NCI-H2227 treated with DMSO at 0.1 percent for 48 hours (cell line): Measurements from ENCODE around the gene LRRC46.

Source experiments
- DNase-seq: peaks from one replicate; lab custom pipeline; 2025; lab: John Stamatoyannopoulos, UW

Gene LRRC46

GRCh38 chr17:47830396-47831002 is 971 bp upstream of the LRRC46 start:
- DNase-seq, result no peak

DNA sequence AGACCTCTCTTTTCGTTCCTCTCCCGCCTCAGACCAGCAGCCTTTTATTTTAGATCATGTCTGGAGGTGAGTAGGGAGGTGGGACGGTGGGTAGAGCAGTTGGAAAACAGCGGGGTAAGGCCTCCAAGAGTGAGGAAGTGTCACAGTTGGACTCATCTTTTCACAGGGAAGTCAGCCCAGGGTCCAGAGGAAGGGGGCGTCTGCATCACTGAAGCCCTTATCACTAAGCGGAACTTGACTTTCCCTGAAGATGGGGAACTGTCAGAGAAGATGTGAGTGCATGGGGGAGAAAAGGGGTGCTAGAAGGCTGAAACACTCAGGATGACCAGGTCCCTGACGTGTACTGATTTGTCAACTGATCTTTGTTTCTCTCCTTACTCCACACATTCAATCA is 461 bp downstream of the LRRC46 start:
- no peak for DNase-seq

DNA sequence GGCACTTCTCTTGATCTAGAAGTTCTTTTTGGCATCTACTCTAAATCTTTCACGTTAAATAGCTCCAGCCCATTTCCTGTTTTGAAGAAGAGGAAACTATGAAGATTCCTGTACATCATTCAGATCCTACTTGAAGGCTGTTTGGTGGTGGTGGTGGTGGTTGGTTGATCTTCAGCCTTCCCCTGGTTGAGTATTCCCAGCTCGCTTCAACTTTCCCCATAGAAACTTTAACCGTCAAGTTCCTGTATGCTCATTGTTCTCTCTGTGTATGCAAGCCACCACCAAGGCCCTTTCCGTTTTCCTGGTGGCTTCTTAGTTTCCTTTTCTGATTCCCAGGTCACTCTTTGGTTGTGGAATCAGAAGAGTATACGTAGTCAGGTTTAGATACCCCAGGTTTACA is 3.3 kb downstream of the LRRC46 start:
- no peak for DNase-seq

- no peak for DNase-seq
Observed at GRCh38 chr17:47836601-47837000, 5.1 kb downstream of the LRRC46 start.

- no peak for DNase-seq
Observed at GRCh38 chr17:47837401-47838039, 6.0 kb downstream of the LRRC46 start.

- no peak for DNase-seq
Observed at GRCh38 chr17:47838636-47839035, 7.2 kb downstream of the LRRC46 start.

DNA sequence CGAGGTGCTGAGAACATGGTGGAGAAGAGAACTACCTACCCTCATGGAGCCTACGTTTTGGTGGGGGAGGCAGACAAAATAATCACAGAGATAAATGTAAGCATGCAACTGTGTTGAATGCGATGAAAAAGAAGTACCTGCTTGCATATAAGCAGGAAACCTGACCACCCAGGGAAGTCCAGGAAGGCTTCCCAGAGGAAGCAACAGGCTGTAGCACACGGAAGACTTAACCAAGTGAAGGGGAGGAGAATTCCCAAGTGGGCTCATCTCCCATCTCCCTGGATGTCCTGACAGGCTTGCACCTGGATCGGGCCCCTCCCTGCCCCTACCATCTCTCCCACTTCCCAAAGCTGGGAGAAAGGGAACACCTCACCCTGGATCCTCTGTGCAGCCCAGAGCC is 7.6 kb downstream of the LRRC46 start:
- no peak for DNase-seq

- no peak for DNase-seq
Observed at GRCh38 chr17:47840001-47840741, 8.7 kb downstream of the LRRC46 start.

GRCh38 chr17:47840742-47841487 is 9.4 kb downstream of the LRRC46 start, which contains the start of gene SCRN2:
TSS of gene SCRN2 (minus strand) at chr17:47841273. CDS start at chr17:47840843, 430 bp downstream.
- DNase-seq, result peak; percentile 48

DNA sequence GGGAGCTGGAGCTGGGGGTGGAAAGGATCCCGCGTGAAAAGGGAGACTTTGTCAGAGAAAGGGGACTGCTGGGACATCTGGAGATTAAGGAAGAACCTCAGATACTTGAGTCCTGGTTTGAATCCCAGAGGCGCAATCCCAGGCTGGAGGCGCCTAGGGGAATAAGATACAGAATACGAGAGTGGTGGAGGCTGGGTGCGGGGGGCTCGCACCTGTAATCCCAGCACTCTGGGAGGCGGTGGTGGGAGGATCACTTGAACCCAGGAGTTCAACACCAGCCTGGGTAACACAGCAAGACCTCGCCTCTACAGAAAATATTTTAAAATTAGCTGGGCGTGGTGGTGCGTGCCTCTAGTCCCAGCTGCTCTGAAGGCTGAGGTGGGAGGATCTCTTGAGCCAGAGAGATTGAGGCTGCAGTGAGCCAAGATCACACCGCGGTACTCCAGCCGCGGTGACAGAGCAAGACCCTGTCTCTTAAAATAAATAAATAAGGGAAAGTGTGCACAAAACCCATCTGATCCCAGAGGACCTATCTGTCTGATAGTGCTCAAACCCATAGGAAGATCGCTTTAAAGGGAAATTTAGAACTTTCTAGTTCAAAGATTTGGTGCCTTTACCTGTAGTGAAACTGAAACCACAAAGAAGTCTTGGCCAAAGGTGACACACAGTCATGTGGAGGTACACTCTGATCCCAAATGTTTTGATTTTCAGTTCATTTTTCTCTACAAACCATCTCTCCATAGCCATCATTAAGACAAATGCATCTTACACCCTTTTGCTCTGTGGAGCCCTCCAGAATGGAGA is 10.2 kb downstream of the LRRC46 start:
- no peak for DNase-seq

DNA sequence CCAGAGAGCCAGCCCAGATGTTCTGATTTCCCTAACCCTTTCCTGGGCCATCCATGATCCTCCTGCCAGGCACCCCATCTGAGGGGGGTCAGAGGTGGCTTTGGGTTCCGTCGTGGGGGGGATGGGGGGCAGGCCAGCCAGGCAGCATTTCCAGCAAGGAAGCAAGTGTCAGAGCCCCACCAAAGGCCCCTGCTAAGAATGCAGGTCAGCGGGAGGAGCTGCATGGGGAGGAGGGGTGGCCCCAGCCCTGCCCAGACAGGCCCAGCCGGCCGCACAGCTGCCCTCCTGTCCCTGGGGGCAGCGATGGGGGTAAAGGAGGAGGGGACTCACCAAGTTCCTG is 11.9 kb downstream of the LRRC46 start:
- DNase-seq, result no peak

DNA sequence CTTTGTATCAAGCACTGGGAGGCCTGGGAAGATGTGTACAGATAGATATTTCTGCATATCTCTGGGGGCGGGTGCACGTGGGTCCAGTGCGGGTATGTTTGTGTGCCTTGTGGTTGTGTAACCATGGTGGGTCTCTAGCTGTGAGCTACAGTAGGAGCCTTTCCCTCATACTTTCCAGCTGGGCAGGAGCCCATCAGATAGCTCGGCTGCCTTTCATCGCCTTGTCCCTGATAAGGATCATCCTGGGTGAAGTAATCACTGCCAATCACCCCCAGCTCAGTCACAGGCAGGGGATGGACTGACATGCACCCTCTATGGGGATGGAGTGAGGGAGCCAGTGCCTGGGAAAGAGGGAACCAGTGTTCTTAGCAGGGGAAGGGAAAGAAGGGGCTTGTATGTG is 12.8 kb downstream of the LRRC46 start:
- no peak for DNase-seq

DNA sequence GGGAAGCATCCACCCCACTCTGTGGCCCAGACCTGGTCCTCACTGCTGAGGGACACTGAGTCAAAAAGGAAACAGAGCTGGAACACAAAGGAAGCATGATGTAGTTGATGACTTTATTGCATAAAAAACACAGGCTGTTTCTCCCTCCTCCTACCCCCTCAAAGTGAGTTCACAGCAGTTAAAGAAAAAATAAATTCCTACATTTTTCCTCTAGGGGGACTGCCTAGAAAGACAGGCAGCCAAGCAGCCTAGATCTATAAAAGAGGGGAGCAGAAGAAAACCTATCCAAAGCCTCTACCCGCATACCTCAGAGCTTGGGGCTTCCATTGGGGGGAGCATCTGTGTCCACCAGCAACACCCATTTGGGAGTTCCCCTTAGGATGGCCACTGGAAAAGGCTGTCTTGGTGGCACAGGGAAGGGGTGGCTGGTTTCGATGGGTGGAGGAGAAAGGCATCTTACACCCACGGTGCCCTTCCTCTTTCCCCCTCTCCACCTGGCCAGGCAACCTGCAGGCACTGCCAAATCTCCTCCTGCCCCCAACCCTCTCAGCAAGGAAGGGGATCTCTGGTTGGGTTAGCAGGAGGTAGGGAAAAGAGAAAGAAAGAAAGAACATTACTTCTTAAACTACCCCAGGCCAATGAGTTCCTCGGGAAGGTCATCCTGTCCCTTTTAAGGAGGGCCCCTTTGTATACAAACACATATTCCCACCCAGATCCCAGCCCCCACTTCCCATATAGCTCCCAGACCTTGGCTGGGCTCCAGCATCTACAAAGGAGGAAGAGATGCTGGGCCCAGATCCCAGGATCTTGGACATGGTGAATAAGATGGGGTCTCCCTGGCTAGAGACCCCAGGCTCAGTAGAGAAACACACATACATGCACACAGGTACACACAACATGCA is 13.6 kb downstream of the LRRC46 start:
- no peak for DNase-seq

- no peak for DNase-seq
Observed at GRCh38 chr17:47845716-47846075, 14.2 kb downstream of the LRRC46 start.

- DNase-seq, result no peak
Observed at GRCh38 chr17:47846716-47847340, 15.4 kb downstream of the LRRC46 start.

DNA sequence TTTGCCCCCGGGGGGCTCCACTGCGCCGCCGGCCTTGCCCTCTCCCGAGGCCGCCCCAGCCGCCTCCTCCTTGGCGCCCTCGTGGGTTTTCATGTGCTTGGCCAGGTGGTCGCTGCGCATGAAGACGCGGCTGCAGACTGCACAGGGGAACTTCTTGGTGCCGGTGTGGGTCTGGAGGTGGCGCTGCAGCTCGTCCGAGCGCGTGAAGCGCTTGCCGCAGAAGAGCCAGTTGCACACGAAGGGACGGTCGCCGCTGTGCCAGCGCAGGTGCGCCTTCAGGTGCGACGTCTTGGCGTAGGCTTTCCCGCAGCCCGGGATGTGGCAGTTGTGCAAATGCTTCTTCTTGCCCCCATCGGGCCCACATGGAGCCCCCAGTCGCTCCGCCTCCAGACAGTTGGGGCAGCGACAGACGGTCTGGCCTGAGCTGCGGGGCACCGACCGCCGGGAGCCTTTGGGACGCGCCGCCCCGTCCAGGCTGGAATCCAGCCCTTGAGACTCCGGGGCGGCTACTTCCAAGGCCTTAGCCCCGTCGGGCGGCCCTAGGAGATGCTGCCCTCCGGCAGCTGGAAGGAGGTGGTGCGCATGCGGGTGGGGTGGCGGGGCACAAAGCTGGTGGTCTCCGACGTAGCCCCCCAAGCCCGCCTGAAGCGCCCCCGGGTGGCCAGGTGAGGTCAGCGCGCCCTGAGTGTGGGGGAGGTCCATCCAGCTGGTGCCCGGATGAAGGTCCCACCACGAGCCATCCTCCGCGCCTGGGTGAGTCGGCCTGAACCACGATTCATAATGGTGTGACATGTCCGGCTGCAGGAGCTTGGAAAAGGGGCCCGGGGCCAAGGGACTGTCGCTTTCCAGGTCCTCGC is 16.1 kb downstream of the LRRC46 start:
- no peak for DNase-seq

DNA sequence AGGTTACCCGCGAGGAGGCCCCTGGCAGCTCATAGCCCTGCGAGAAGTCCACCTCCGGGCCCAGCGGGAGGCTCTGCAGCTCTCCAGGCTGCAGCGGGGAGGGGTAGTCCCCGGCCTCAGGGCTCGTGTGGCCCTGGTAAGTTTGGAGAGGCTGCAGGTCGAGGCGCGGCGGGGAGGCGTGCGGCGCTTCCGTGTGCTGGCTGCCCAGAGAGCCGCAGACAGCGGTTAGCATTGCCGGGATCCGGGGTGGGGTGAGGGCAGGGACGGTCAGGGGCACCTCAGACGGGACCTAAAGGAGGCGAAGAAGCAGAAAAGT is 16.7 kb downstream of the LRRC46 start:
- DNase-seq, result no peak

DNA sequence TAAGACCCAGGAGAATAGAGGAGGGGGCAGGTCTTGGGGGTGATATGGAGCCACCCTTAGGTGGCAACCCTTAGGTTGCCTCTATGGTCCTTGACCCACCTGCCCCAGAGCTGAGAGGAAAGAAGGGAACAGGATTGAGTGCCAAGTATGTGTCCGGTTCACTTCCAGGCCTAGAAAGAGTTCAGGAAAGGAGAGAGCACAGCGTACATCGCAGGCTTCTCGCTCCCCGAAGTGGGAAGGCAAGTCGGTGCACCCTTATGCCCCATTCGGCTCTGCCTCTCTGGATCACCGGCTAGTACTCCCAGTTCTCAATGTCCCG is 18.9 kb downstream of the LRRC46 start:
- no peak for DNase-seq

- peak; percentile 68 for DNase-seq
Observed at GRCh38 chr17:47850692-47851573, 19.5 kb downstream of the LRRC46 start, which contains the start of gene SP6. TSS of gene SP6 (minus strand) at chr17:47851163. CDS start at chr17:47848429, 2,734 bp downstream.
